ENCODE measurements around the gene ACIN1.
"Not testable (repeated sequence)": the region's sequence is repeated elsewhere in the genome, so short reads cannot be mapped to it uniquely, and the experiment has no call there.

The ACIN1 gene

GRCh38 chr14:23034498-23035302 lies 60.2 kb downstream of the ACIN1 start, which contains the start of gene PSMB5:
PSMB5 (minus strand) TSS chr14:23034900; CDS start chr14:23034881, 19 bp downstream.
- no peak for DNase-seq

- no peak for DNase-seq
Observed at GRCh38 chr14:23033801-23034497, 61.0 kb downstream of the ACIN1 start.

- no peak for DNase-seq
Observed at GRCh38 chr14:23033251-23033727, 61.6 kb downstream of the ACIN1 start.

- DNase-seq: no peak
Observed at GRCh38 chr14:23030936-23031335, 64.0 kb downstream of the ACIN1 start.

GRCh38 chr14:23028799-23029198 lies 66.1 kb downstream of the ACIN1 start:
- DNase-seq: no peak

GRCh38 chr14:23025151-23025814 lies 69.7 kb downstream of the ACIN1 start:
- no peak for DNase-seq

- no peak for DNase-seq
Observed at GRCh38 chr14:23024612-23025075, 70.3 kb downstream of the ACIN1 start.

- no peak for DNase-seq
Observed at GRCh38 chr14:23023795-23024152, 71.2 kb downstream of the ACIN1 start.

GRCh38 chr14:23023022-23023794 lies 71.7 kb downstream of the ACIN1 start:
- DNase-seq: no peak

- no peak for DNase-seq
Observed at GRCh38 chr14:23021889-23022442, 73.0 kb downstream of the ACIN1 start.

GRCh38 chr14:23021434-23021833 lies 73.5 kb downstream of the ACIN1 start:
- no peak for DNase-seq

GRCh38 chr14:23020143-23021128 lies 74.5 kb downstream of the ACIN1 start:
- DNase-seq: no peak

- DNase-seq: no peak
Observed at GRCh38 chr14:23018107-23018506, 76.8 kb downstream of the ACIN1 start.

- no peak for DNase-seq
Observed at GRCh38 chr14:23017091-23017490, 77.8 kb downstream of the ACIN1 start.

GRCh38 chr14:23015618-23016017 lies 79.3 kb downstream of the ACIN1 start:
- DNase-seq: no peak

GRCh38 chr14:23013749-23014054 lies 81.2 kb downstream of the ACIN1 start:
- not testable (repeated sequence) for DNase-seq

- no peak for DNase-seq
Observed at GRCh38 chr14:23013054-23013748, 81.7 kb downstream of the ACIN1 start.

- DNase-seq: peak; percentile 45
Observed at GRCh38 chr14:23009939-23010726, 84.8 kb downstream of the ACIN1 start, which contains the start of gene C14orf93. C14orf93 (minus strand) TSS chr14:23010143; CDS start chr14:22999023, 11,120 bp downstream.

- DNase-seq: no peak
Observed at GRCh38 chr14:23009483-23009938, 85.4 kb downstream of the ACIN1 start.
